HepG2 (cell line): Measurements from ENCODE around the gene FSHR.

Experiments
- AKNA ChIP-seq: sonication (generic); formaldehyde crosslinking; IDR thresholded peaks from 2 replicates; pipeline ENCODE4 v1.4.0; 2020; ENCODE audit warnings: missing genetic modification reagents, borderline replicate concordance
- CTCF ChIP-seq: sonication (generic); formaldehyde crosslinking; IDR thresholded peaks from 2 replicates; pipeline ENCODE4 v1.5.0; 2020; ENCODE audit warnings: mild to moderate bottlenecking, missing genetic modification reagents, moderate library complexity
- EHMT2 ChIP-seq: fragments of 200-600 bp; sonication (generic); IDR thresholded peaks from 2 replicates; pipeline ENCODE4 v1.7.0; 2017; ENCODE audit warnings: antibody characterized with exemption, low read depth, low read length, borderline replicate concordance
- EP300 ChIP-seq, 3 experiments: sonication (generic) in 1 of 3; formaldehyde crosslinking in 1 of 3; IDR thresholded peaks; 2 replicates each; pipeline versions ENCODE4 v1.5.1 to v1.6.1; 2011 to 2020; ENCODE audit warnings: low read depth in 2 of 3, low read length in 2 of 3, borderline replicate concordance in 1 of 3, improper control_type of control experiment in 1 of 3, mild to moderate bottlenecking in 1 of 3, missing genetic modification reagents in 1 of 3, moderate library complexity in 1 of 3
- HMGXB4 ChIP-seq, 2 experiments: sonication (generic) in 1 of 2; formaldehyde crosslinking in 1 of 2; IDR thresholded peaks; 2 replicates each; pipeline versions ENCODE4 v1.4.0 to v1.6.1; 2018 to 2020; ENCODE audit warnings: missing genetic modification reagents in 2 of 2, borderline replicate concordance in 1 of 2, low read depth in 1 of 2, mild to moderate bottlenecking in 1 of 2, missing biosample characterization in 1 of 2
- LCORL ChIP-seq, 2 experiments: fragments of 450-650 bp in 1 of 2; sonication (generic) in 1 of 2; formaldehyde crosslinking in 1 of 2; IDR thresholded peaks; 2 replicates each; pipeline versions ENCODE4 v1.5.0 to v1.6.1; 2017 to 2020; ENCODE audit warnings: antibody characterized with exemption in 1 of 2, missing genetic modification reagents in 1 of 2
- MAX ChIP-seq: IDR thresholded peaks from 2 replicates; pipeline ENCODE4 v1.6.1; 2012; ENCODE audit warnings: inconsistent platforms
- SMC3 ChIP-seq: IDR thresholded peaks from 2 replicates; pipeline ENCODE4 v1.6.1; 2011; ENCODE audit warnings: low read length, improper control_type of control experiment
- ZNF775 ChIP-seq: sonication (generic); formaldehyde crosslinking; IDR thresholded peaks from 2 replicates; pipeline ENCODE4 v1.4.0; 2020; ENCODE audit warnings: missing genetic modification reagents, mild to moderate bottlenecking, moderate library complexity, borderline replicate concordance

DNA sequence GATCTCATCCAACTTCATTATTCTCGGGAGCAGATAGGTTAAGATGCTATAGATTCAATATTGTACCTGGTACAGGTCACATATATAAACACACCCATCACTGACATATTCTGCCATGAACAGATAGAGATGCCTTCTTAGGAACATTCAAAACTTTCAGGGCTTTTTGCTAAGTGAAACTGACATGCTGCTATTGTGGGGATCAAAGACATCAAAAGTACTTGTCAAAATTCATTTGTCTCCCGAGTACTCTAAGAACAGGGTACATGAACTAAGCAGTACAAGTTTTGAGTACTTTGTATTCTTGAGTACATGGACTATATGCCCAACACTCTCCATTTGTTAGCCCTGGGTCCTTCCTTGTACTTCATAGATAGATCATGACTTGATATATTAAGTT lies 173.5 kb downstream of the FSHR start:
- TF ChIP-seq EP300 (IDR thresholded peaks at IDR 0.05; ENCODE audit: low read depth in 2 of 2, low read length in 2 of 2) (no peak), EP300 (CRISPR knock-in tag; IDR thresholded peaks at IDR 0.05; ENCODE audit: borderline replicate concordance) (no peak), SMC3 (no peak), CTCF (CRISPR knock-in tag) (no peak), EHMT2 (no peak), LCORL (IDR thresholded peaks at IDR 0.05) (no peak), LCORL (CRISPR knock-in tag; IDR thresholded peaks at IDR 0.05) (no peak), ZNF775 (no peak), HMGXB4 (CRISPR knock-in tag; IDR thresholded peaks at IDR 0.05; ENCODE audit: borderline replicate concordance in 1 of 2, low read depth in 1 of 2) (no peak), AKNA (CRISPR knock-in tag) (no peak), MAX (no peak)
